Stomach (tissue), 9 donors: ENCODE results near the gene RANBP1. TPM values are rescaled to one million over a fixed set of nuclear protein-coding genes. Genes with fewer than 3 reads are reported as not detected.

Source experiments
- DNase-seq, 2 donors: peaks; one replicate each; pipeline versions ENCODE4 v3.0.0 to v3.0.0-alpha.2; 2013 to 2019
- H3K27ac ChIP-seq, 5 donors: fragments of 200-600 bp in 4 of 5; sonication (generic) in 4 of 5; one replicate each; pipeline ENCODE4 v1.5.1; 2013 to 2019; ENCODE audit warnings: mild to moderate bottlenecking in 1 of 5, moderate library complexity in 1 of 5
- H3K27me3 ChIP-seq, 3 donors: fragments of 200-600 bp; sonication (generic); one replicate each; pipeline ENCODE4 v1.5.1; 2017 to 2019; ENCODE audit warnings: mixed run types in 1 of 3
- H3K36me3 ChIP-seq, 4 donors: fragments of 200-600 bp; sonication (generic); 1 replicate in 3 of 4; 2 replicates in 1 of 4; pipeline ENCODE4 v1.5.1; 2016 to 2019
- H3K4me1 ChIP-seq, 4 donors: fragments of 200-600 bp; sonication (generic); one replicate each; pipeline ENCODE4 v1.5.1; 2016 to 2019
- H3K4me3 ChIP-seq, 4 donors: fragments of 200-600 bp; sonication (generic) in 3 of 4; one replicate each; pipeline ENCODE4 v1.5.1; 2016 to 2019; ENCODE audit warnings: mild to moderate bottlenecking in 1 of 4
- H3K9me3 ChIP-seq, 4 donors: fragments of 200-600 bp; sonication (generic); one replicate each; pipeline ENCODE4 v1.5.1; 2016 to 2019
- EP300 ChIP-seq: sonication (generic); formaldehyde crosslinking; IDR thresholded peaks from one replicate; pipeline ENCODE4 v1.6.1; 2017; ENCODE audit warnings: antibody characterized with exemption
- POLR2A ChIP-seq, 4 donors: fragments of 450-650 bp; IDR thresholded peaks; one replicate each; pipeline ENCODE4 v1.6.1; 2016; ENCODE audit warnings: antibody characterized with exemption in 4 of 4, control low read depth in 2 of 4, mild to moderate bottlenecking in 1 of 4, moderate library complexity in 1 of 4
- POLR2AphosphoS5 ChIP-seq, 3 donors: sonication (generic); formaldehyde crosslinking; IDR thresholded peaks; one replicate each; pipeline ENCODE4 v1.6.1; 2016; ENCODE audit warnings: antibody characterized with exemption in 3 of 3
- WGBS, 5 donors: extraction: QIAGEN DNeasy Blood & Tissue Kit in 3 of 5; methylation state at CpG; one replicate each; pipeline versions ENCODE4 v1.1.5 to v1.1.7; 2013 to 2018; 5-methylcytosine and 5-hydroxymethylcytosine counted together
- intact Hi-C: fragments of 100-400 bp; cut with DNase I; formaldehyde crosslinking; loops from one replicate; pipeline ENCODE4 v1.15.1; 2023; ENCODE audit warnings: low total_unique reads
- polyA plus RNA-seq, 3 donors: library from polyadenylated mRNA; stranded (reverse); fragments of 200-250 nt; gene quantifications; one replicate each; pipeline ENCODE4 v1.2.3, GENCODE V29; 2013
- total RNA-seq, 5 donors: library from RNA; depleted of rRNA; stranded (reverse); fragments of >200 nt; gene quantifications; one replicate each; pipeline versions ENCODE4 v1.1.0 to v1.2.3, GENCODE V29; 2014 to 2016
- TF ChIP-seq, protein P1 (sequence below), 7 experiments: fragments of 450-650 bp in 4 of 7; fragments of 200-600 bp in 3 of 7; sonication (generic) in 3 of 7; IDR thresholded peaks; one replicate each; pipeline ENCODE4 v1.5.1; 2016 to 2019; ENCODE audit warnings: antibody characterized with exemption in 7 of 7, control low read depth in 2 of 7, mild to moderate bottlenecking in 1 of 7
- donor health status: healthy with polysubstance abuse.
- donor health status: Bipolar disorder and iron deficiency.
- donor health status: healthy.

RANBP1 gene
- total and polyA plus RNA-seq, 8 donors, result 23.9 to 200 (median 91.9) TPM

DNA sequence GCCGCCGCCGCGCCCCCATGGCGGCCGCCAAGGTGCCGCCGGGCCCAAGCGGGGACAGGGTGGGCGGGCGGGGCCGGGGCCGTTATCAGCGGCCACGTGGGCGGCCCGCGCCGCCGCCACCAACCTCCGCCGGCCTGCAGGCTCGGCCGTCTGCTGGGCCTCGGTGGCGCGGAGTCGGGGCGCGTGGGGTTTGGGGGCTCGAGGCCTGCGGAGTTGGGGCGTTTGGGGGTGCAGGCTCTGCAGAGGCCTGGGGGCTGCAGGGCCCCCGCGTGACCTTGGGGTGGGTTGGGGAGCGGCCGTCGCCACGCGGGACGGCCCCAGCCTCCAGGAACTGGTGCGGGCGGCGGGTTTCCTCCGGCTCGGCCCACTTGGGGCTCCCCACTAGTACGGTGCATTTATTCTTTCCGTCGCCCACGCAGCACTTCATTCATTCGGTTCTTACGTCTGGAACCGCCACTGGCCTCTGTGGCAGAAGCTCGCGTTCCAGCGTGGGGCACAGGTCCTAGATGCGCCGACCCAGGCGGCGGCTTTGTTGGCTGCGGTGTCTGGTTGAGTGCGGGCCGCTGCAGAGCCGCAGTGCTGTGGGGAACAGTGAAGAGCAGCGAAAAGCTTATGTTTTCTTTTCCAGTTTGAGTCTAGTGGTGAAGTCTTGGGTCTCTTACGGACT, 1.9 kb downstream of the RANBP1 start:
- H3K4me3 ChIP-seq, result peak overlapping the region; percentile 63 to 99 (median 84)
- intact Hi-C loops, result no loop called here
- peaks cover 27 to 75% (median 63%) of the 10 kb centered on the region in 4 donors for H3K4me1 ChIP-seq
- peak overlapping the region; percentile 67 to 94 (median 89) for H3K27ac ChIP-seq
- WGBS, 5 donors, result 0 to 1% (median 0%) methylated on average over 14 to 66 of the region's 66 CpGs
- no peaks in the 10 kb centered on the region for H3K27me3 ChIP-seq
- H3K36me3 ChIP-seq, result peaks cover 54 to 72% (median 68%) of the 10 kb centered on the region in 4 donors
- H3K9me3 ChIP-seq, result no peaks in the 10 kb centered on the region
- TF ChIP-seq POLR2AphosphoS5 (IDR thresholded peaks at IDR 0.05) (no peak), EP300 (no peak), POLR2A (IDR thresholded peaks at IDR 0.05) (no peak)
- TF ChIP-seq, protein P1, sequence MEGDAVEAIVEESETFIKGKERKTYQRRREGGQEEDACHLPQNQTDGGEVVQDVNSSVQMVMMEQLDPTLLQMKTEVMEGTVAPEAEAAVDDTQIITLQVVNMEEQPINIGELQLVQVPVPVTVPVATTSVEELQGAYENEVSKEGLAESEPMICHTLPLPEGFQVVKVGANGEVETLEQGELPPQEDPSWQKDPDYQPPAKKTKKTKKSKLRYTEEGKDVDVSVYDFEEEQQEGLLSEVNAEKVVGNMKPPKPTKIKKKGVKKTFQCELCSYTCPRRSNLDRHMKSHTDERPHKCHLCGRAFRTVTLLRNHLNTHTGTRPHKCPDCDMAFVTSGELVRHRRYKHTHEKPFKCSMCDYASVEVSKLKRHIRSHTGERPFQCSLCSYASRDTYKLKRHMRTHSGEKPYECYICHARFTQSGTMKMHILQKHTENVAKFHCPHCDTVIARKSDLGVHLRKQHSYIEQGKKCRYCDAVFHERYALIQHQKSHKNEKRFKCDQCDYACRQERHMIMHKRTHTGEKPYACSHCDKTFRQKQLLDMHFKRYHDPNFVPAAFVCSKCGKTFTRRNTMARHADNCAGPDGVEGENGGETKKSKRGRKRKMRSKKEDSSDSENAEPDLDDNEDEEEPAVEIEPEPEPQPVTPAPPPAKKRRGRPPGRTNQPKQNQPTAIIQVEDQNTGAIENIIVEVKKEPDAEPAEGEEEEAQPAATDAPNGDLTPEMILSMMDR (IDR thresholded peaks at IDR 0.05), result no peak
- peak in 1 of 2 donors; percentile 67 for DNase-seq

DNA sequence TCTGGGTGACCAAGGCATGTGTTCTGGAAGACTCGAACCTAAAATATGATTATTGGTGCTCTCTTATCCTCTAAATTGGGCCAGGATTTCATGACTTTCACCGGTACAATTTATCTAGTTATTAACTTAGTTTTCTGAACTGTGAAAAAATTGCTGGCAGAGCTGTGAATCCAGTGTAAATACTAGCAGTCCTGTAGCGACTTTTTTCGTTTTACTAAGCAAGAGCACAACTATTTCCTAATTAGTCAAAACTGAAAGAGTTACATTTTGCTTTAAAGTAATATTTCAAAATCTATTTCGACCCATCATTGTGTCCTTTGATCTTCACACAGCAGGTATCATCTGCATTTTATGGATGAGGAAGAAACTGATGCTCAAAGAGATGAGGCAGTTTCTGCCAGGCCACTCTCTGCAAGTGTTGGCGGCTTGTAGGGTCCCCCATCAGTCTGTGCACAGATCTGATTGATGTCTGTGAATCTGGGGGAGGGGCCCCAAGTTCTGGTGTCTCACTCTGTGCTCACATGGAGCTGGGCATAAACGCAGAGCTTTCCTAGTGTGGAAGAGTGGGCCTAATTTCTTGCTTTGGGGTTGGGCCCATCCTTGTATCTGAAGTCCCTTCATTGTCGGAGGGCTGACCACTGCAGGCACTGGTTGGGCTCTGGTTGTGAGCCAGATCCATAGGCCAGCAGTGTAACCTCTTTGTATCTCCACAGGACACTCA, 2.6 kb downstream of the RANBP1 start:
- Histone ChIP-seq H3K27me3 (no peaks in the 10 kb centered on the region), H3K27ac (peak overlapping the region in 4 of 5 donors; percentile 87 to 94 (median 90)), H3K36me3 (peaks cover 48 to 69% (median 62%) of the 10 kb centered on the region in 4 donors), H3K4me1 (peaks cover 27 to 76% (median 62%) of the 10 kb centered on the region in 4 donors), H3K4me3 (peak overlapping the region; percentile 63 to 99 (median 84)), H3K9me3 (no peaks in the 10 kb centered on the region)
- DNase-seq, result no peak
- intact Hi-C loops, result no loop called here
- WGBS, 5 donors, result 11 to 20% (median 13%) methylated on average over 8 of the region's 8 CpGs
- TF ChIP-seq, protein P1 (IDR thresholded peaks at IDR 0.05), result no peak
- TF ChIP-seq EP300, result no peak
- TF ChIP-seq POLR2A (IDR thresholded peaks at IDR 0.05), result no peak
- no peak for TF ChIP-seq POLR2AphosphoS5 (IDR thresholded peaks at IDR 0.05)

- Histone ChIP-seq H3K27ac (no peak overlapping the region), H3K4me1 (peaks cover 15 to 45% (median 36%) of the 10 kb centered on the region in 4 donors), H3K9me3 (no peaks in the 10 kb centered on the region), H3K36me3 (peaks cover 52 to 77% (median 73%) of the 10 kb centered on the region in 4 donors), H3K27me3 (no peaks in the 10 kb centered on the region), H3K4me3 (no peak overlapping the region)
- TF ChIP-seq POLR2AphosphoS5 (IDR thresholded peaks at IDR 0.05), result no peak
- TF ChIP-seq, protein P1 (IDR thresholded peaks at IDR 0.05), result no peak
- TF ChIP-seq EP300, result no peak
- no peak for TF ChIP-seq POLR2A (IDR thresholded peaks at IDR 0.05)
- no peak for DNase-seq
- intact Hi-C loops, result no loop called here
- 88 to 94% (median 93%) methylated on average over 22 of the region's 22 CpGs for WGBS, 5 donors
These were observed 6.0 kb downstream of the RANBP1 start for GRCh38 chr22:20121856-20122415.

- TF ChIP-seq POLR2A (IDR thresholded peaks at IDR 0.05), result no peak
- TF ChIP-seq EP300, result no peak
- no peak for TF ChIP-seq POLR2AphosphoS5 (IDR thresholded peaks at IDR 0.05)
- TF ChIP-seq, protein P1 (IDR thresholded peaks at IDR 0.05), result no peak
- H3K36me3 ChIP-seq, result peaks cover 52 to 88% (median 86%) of the 10 kb centered on the region in 4 donors
- no peaks in the 10 kb centered on the region for H3K27me3 ChIP-seq
- intact Hi-C loops, result no loop called here
- H3K4me3 ChIP-seq, result no peak overlapping the region
- no peak for DNase-seq
- H3K9me3 ChIP-seq, result no peaks in the 10 kb centered on the region
- WGBS, 5 donors, result 91 to 94% (median 93%) methylated on average over 12 to 13 of the region's 13 CpGs
- H3K27ac ChIP-seq, result no peak overlapping the region
- peaks cover 6 to 37% (median 27%) of the 10 kb centered on the region in 4 donors for H3K4me1 ChIP-seq
These were observed 7.6 kb downstream of the RANBP1 start for GRCh38 chr22:20123366-20124082.
